DOHH2 (cell line): ENCODE measurements around the gene JUNB.

Experiments used
- EZH2phosphoT487 ChIP-seq: fragments of 200-600 bp; sonication (generic); IDR thresholded peaks from 2 replicates; pipeline ENCODE4 v1.6.1; 2017; ENCODE audit warnings: borderline replicate concordance, mild to moderate bottlenecking, antibody characterized with exemption, low read length, moderate library complexity, mixed read lengths
- TF ChIP-seq, protein P1 (sequence below): fragments of 200-600 bp; sonication (generic); IDR thresholded peaks from one replicate; pipeline ENCODE4 v1.5.1; 2014; ENCODE audit warnings: antibody characterized with exemption, mild to moderate bottlenecking, low read depth, low read length; ENCODE audit not compliant: poor library complexity, severe bottlenecking

DNA sequence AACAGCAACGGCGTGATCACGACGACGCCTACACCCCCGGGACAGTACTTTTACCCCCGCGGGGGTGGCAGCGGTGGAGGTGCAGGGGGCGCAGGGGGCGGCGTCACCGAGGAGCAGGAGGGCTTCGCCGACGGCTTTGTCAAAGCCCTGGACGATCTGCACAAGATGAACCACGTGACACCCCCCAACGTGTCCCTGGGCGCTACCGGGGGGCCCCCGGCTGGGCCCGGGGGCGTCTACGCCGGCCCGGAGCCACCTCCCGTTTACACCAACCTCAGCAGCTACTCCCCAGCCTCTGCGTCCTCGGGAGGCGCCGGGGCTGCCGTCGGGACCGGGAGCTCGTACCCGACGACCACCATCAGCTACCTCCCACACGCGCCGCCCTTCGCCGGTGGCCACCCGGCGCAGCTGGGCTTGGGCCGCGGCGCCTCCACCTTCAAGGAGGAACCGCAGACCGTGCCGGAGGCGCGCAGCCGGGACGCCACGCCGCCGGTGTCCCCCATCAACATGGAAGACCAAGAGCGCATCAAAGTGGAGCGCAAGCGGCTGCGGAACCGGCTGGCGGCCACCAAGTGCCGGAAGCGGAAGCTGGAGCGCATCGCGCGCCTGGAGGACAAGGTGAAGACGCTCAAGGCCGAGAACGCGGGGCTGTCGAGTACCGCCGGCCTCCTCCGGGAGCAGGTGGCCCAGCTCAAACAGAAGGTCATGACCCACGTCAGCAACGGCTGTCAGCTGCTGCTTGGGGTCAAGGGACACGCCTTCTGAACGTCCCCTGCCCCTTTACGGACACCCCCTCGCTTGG lies 966 bp downstream of the JUNB start:
- TF ChIP-seq, protein P1, sequence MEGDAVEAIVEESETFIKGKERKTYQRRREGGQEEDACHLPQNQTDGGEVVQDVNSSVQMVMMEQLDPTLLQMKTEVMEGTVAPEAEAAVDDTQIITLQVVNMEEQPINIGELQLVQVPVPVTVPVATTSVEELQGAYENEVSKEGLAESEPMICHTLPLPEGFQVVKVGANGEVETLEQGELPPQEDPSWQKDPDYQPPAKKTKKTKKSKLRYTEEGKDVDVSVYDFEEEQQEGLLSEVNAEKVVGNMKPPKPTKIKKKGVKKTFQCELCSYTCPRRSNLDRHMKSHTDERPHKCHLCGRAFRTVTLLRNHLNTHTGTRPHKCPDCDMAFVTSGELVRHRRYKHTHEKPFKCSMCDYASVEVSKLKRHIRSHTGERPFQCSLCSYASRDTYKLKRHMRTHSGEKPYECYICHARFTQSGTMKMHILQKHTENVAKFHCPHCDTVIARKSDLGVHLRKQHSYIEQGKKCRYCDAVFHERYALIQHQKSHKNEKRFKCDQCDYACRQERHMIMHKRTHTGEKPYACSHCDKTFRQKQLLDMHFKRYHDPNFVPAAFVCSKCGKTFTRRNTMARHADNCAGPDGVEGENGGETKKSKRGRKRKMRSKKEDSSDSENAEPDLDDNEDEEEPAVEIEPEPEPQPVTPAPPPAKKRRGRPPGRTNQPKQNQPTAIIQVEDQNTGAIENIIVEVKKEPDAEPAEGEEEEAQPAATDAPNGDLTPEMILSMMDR = peak; percentile 17
- TF ChIP-seq EZH2phosphoT487 = no peak
